NCI-H2227 (cell line): ENCODE results near the gene CKB.
"Not testable (repeated sequence)": the region's sequence is repeated elsewhere in the genome, so short reads cannot be mapped to it uniquely, and the experiment has no call there.

Experiments used
- DNase-seq: peaks from one replicate; lab custom pipeline; 2025; ENCODE audit not compliant: unreplicated experiment; lab: John Stamatoyannopoulos, UW

Gene CKB

GRCh38 chr14:103528146-103528586 is 5.5 kb upstream of the CKB start:
- DNase-seq = peak; percentile 39

GRCh38 chr14:103527408-103528145 is 4.9 kb upstream of the CKB start:
- DNase-seq = no peak

- DNase-seq = no peak
Observed at GRCh38 chr14:103526914-103527248, 4.3 kb upstream of the CKB start.

- no peak for DNase-seq
Observed at GRCh38 chr14:103526247-103526913, 3.8 kb upstream of the CKB start.

- not testable (repeated sequence) for DNase-seq
Observed at GRCh38 chr14:103525430-103526246, 3.0 kb upstream of the CKB start.

GRCh38 chr14:103524002-103524935 is 1.6 kb upstream of the CKB start:
- DNase-seq = no peak

GRCh38 chr14:103523575-103523954 is 935 bp upstream of the CKB start:
- DNase-seq = no peak

- peak; percentile 65 for DNase-seq
Observed at GRCh38 chr14:103521951-103522563, 573 bp downstream of the CKB start.

- peak; percentile 53 for DNase-seq
Observed at GRCh38 chr14:103521438-103521950, 1.1 kb downstream of the CKB start.

- DNase-seq = peak; percentile 83
Observed at GRCh38 chr14:103520657-103521437, 1.8 kb downstream of the CKB start.

- no peak for DNase-seq
Observed at GRCh38 chr14:103520269-103520656, 2.4 kb downstream of the CKB start.

GRCh38 chr14:103519837-103520212 is 2.8 kb downstream of the CKB start:
- no peak for DNase-seq

- DNase-seq = no peak
Observed at GRCh38 chr14:103519043-103519836, 3.4 kb downstream of the CKB start.

- peak; percentile 71 for DNase-seq
Observed at GRCh38 chr14:103518422-103519042, 4.1 kb downstream of the CKB start.

GRCh38 chr14:103517721-103518421 is 4.8 kb downstream of the CKB start:
- DNase-seq = no peak

- no peak for DNase-seq
Observed at GRCh38 chr14:103517174-103517566, 5.5 kb downstream of the CKB start.

- DNase-seq = no peak
Observed at GRCh38 chr14:103516426-103517173, 6.0 kb downstream of the CKB start.
